Activated naive CD4-positive, alpha-beta T cell treated with anti-CD3 and anti-CD28 coated beads, Interleukin-2, amount 50 U/mL, for 24 hours (primary cell): ENCODE measurements around the gene SERPINB10.

Experiments used
- H3K27ac Mint-ChIP-seq: one replicate; pipeline ENCODE4 v1.8.0; 2021; ENCODE audit warnings: mild to moderate bottlenecking, mixed read lengths
- H3K27me3 Mint-ChIP-seq: one replicate; pipeline ENCODE4 v1.8.0; 2021; ENCODE audit warnings: mixed read lengths
- H3K36me3 Mint-ChIP-seq: one replicate; pipeline ENCODE4 v1.8.0; 2021; ENCODE audit warnings: mixed read lengths
- H3K4me1 Mint-ChIP-seq: one replicate; pipeline ENCODE4 v1.8.0; 2021; ENCODE audit warnings: mixed read lengths
- H3K4me3 Mint-ChIP-seq: one replicate; pipeline ENCODE4 v1.8.0; 2021; ENCODE audit warnings: mild to moderate bottlenecking, mixed read lengths
- H3K9me3 Mint-ChIP-seq: one replicate; pipeline ENCODE4 v1.8.0; 2021; ENCODE audit warnings: mixed read lengths

SERPINB10 gene

GRCh38 chr18:63883617-63884016 lies 24.1 kb upstream of the SERPINB10 start:
- Mint-ChIP-seq H3K4me3 (no peak overlapping the region), H3K4me1 (peaks cover 8% of the 10 kb centered on the region), H3K27me3 (peaks cover 3% of the 10 kb centered on the region), H3K36me3 (no peaks in the 10 kb centered on the region), H3K9me3 (peaks cover 5% of the 10 kb centered on the region), H3K27ac (no peak overlapping the region)

- no peak within 1 kb of the TSS for H3K27ac Mint-ChIP-seq
- no peak within 1 kb of the TSS for H3K4me3 Mint-ChIP-seq
- H3K4me1 Mint-ChIP-seq, result no peaks in the 10 kb centered on the region
- no peaks in the 10 kb centered on the region for H3K36me3 Mint-ChIP-seq
- H3K27me3 Mint-ChIP-seq, result peaks cover 2% of the 10 kb centered on the region
- H3K9me3 Mint-ChIP-seq, result no peaks in the 10 kb centered on the region
Observed at GRCh38 chr18:63887424-63887823, 20.3 kb upstream of the SERPINB10 start, which contains the start of gene SERPINB2. Gene SERPINB2 (plus strand): TSS chr18:63887705. CDS start chr18:63891445, 3,740 bp downstream.

- Mint-ChIP-seq H3K4me3 (no peak overlapping the region), H3K27ac (no peak overlapping the region), H3K9me3 (no peaks in the 10 kb centered on the region), H3K27me3 (peaks cover 4% of the 10 kb centered on the region), H3K4me1 (no peaks in the 10 kb centered on the region), H3K36me3 (no peaks in the 10 kb centered on the region)
Observed at GRCh38 chr18:63888470-63889190, 19.1 kb upstream of the SERPINB10 start.

GRCh38 chr18:63889626-63890025 lies 18.1 kb upstream of the SERPINB10 start:
- H3K4me3 Mint-ChIP-seq, result no peak overlapping the region
- H3K4me1 Mint-ChIP-seq, result no peaks in the 10 kb centered on the region
- H3K36me3 Mint-ChIP-seq, result no peaks in the 10 kb centered on the region
- H3K27me3 Mint-ChIP-seq, result peaks cover 4% of the 10 kb centered on the region
- H3K9me3 Mint-ChIP-seq, result no peaks in the 10 kb centered on the region
- H3K27ac Mint-ChIP-seq, result no peak overlapping the region

DNA sequence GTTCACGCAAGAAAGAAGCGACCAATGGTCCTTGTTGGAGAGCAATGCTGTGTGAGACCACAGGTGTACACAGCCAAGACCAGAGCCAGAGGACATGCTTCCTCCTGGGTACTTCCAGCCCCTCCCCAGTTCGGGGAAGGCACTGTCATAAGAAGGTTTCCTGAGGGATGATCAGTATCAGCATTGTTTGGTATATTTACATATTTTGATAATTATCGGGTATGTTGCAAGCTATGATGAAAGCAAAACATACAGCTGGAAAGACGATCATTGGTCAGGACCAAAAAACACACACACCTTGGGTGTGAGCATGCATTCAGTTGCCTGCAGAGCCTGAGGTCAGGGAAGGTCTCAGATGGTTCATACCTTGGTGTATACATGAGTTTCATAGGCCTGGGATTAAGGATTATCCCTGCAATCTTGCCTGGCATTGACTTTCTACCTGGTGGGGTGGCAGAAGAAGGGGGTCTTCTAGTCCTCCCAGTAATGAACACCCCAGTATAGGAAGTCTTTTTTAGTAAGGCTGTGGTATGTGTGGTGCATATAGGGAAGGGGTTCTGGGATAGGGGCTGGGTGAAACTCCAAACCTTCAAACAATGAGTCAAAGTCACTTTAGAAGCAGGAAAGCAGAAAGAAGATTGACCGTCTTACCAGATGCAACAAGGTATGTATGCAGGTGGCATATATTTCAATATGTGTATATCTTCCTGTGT lies 17.4 kb upstream of the SERPINB10 start:
- Mint-ChIP-seq H3K27me3 (peaks cover 4% of the 10 kb centered on the region), H3K4me1 (no peaks in the 10 kb centered on the region), H3K36me3 (no peaks in the 10 kb centered on the region), H3K27ac (no peak overlapping the region), H3K4me3 (no peak overlapping the region), H3K9me3 (no peaks in the 10 kb centered on the region)

DNA sequence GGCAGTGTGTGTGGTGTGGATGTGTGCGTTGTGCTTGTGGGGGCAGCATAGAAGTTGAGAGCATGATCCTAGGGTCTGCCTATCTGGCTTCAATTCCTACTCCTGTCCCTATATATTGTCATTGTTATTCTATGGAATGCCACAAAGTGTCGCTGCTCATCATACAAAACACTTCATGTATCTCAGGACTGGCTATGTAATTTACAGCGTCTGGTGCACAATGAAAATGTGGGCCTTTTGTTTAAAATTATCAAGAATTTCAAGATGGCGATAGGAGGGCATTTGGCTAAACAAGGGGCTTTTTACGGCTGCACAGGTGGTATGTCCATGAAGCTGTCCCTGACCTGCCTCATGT lies 16.8 kb upstream of the SERPINB10 start:
- H3K27me3 Mint-ChIP-seq, result peaks cover 3% of the 10 kb centered on the region
- H3K4me3 Mint-ChIP-seq, result no peak overlapping the region
- no peaks in the 10 kb centered on the region for H3K9me3 Mint-ChIP-seq

DNA sequence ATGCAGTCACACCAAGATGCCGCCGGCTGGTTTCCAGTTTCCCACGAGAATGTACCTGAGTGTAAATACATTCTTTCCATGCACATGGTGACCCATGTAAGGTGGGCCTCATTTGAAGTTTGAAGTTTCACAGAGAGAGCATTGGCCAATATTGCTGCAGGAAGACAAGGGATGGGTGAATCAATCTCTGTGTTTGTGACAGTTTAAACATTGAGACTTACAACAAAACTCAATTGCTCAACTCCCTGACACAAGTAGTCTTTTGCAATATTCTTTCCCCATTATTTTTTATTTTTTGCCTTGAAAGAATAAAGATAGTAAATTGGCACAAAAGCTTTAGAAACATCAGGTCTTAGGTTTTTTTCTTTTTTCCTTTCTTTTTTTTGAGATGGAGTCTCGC lies 15.2 kb upstream of the SERPINB10 start:
- Mint-ChIP-seq H3K4me1 (no peaks in the 10 kb centered on the region), H3K36me3 (no peaks in the 10 kb centered on the region), H3K27ac (no peak overlapping the region), H3K27me3 (peaks cover 4% of the 10 kb centered on the region), H3K4me3 (no peak overlapping the region), H3K9me3 (no peaks in the 10 kb centered on the region)

More for the DNA sequence above, 16.8 kb upstream of the SERPINB10 start:
- Mint-ChIP-seq H3K27ac (no peak overlapping the region), H3K4me1 (no peaks in the 10 kb centered on the region), H3K36me3 (no peaks in the 10 kb centered on the region)

GRCh38 chr18:63894106-63894772 lies 13.5 kb upstream of the SERPINB10 start:
- Mint-ChIP-seq H3K27me3 (peaks cover 6% of the 10 kb centered on the region), H3K36me3 (no peaks in the 10 kb centered on the region), H3K9me3 (no peaks in the 10 kb centered on the region), H3K4me3 (no peak overlapping the region), H3K27ac (no peak overlapping the region), H3K4me1 (no peaks in the 10 kb centered on the region)

DNA sequence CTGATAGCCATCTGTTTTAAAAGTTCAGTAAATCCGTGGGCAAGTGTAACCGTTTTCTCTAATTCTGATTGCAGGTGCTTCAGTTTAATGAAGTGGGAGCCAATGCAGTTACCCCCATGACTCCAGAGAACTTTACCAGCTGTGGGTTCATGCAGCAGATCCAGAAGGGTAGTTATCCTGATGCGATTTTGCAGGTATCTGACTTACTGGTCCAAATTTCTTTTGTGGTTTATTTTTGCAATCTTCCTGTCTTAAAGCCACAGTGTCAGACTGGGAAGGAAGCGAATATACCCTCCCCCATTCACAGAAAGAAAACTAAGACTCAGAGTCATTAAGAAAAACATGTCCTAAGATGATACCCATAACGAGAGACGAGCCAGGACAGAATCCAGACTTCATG lies 12.6 kb upstream of the SERPINB10 start:
- no peaks in the 10 kb centered on the region for H3K36me3 Mint-ChIP-seq
- no peak overlapping the region for H3K27ac Mint-ChIP-seq
- H3K9me3 Mint-ChIP-seq, result no peaks in the 10 kb centered on the region
- no peak overlapping the region for H3K4me3 Mint-ChIP-seq
- H3K4me1 Mint-ChIP-seq, result no peaks in the 10 kb centered on the region
- H3K27me3 Mint-ChIP-seq, result peaks cover 6% of the 10 kb centered on the region

GRCh38 chr18:63897072-63897471 lies 10.7 kb upstream of the SERPINB10 start:
- Mint-ChIP-seq H3K27ac (no peak overlapping the region), H3K4me1 (no peaks in the 10 kb centered on the region), H3K36me3 (no peaks in the 10 kb centered on the region), H3K27me3 (peaks cover 6% of the 10 kb centered on the region), H3K9me3 (no peaks in the 10 kb centered on the region), H3K4me3 (no peak overlapping the region)

DNA sequence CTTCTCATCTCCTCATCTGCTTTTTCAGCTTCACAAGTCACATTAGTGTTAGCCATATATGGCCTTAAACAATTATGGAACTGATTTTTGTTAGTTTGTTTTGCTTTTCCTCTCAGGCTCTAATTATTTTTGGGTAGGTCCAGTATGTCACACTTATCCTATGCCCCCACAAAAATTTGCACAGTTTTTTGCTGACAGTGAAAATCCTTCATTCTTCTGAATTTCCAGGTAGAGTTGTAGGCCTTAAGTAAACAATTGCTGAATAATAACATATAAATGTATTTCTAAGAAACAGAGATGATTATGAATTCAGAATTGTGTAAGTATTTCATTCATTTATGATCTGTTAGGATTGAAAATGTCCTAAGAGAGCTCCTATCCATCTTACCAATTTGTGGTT lies 8.6 kb upstream of the SERPINB10 start:
- H3K27me3 Mint-ChIP-seq, result peaks cover 7% of the 10 kb centered on the region
- no peaks in the 10 kb centered on the region for H3K4me1 Mint-ChIP-seq
- no peaks in the 10 kb centered on the region for H3K9me3 Mint-ChIP-seq
- no peak overlapping the region for H3K4me3 Mint-ChIP-seq
- no peak overlapping the region for H3K27ac Mint-ChIP-seq
- H3K36me3 Mint-ChIP-seq, result no peaks in the 10 kb centered on the region

- Mint-ChIP-seq H3K4me3 (no peak overlapping the region), H3K27ac (no peak overlapping the region), H3K9me3 (no peaks in the 10 kb centered on the region), H3K36me3 (no peaks in the 10 kb centered on the region), H3K4me1 (no peaks in the 10 kb centered on the region), H3K27me3 (peaks cover 14% of the 10 kb centered on the region)
Observed at GRCh38 chr18:63903851-63904570, 3.7 kb upstream of the SERPINB10 start.

DNA sequence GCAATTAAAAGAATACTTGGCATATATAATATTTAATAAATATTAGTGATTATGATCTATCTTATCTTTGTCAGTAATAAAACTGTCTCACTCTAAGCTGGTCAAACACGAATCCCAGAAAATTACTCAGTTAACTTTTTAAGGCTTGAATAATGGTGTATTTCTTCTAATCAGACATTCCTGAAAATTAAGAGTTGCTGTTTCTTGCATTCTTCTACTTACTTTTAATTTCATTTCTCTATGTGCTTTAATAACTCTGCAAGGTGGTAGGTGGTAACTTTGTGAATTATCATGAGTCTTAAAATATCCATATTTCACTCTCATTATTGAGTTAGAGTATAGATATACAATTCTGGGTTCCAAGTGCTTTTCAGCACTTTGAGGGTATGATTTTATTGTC lies 3.1 kb upstream of the SERPINB10 start:
- Mint-ChIP-seq H3K4me3 (no peak overlapping the region), H3K36me3 (no peaks in the 10 kb centered on the region), H3K9me3 (no peaks in the 10 kb centered on the region), H3K4me1 (no peaks in the 10 kb centered on the region), H3K27me3 (peaks cover 12% of the 10 kb centered on the region), H3K27ac (no peak overlapping the region)

DNA sequence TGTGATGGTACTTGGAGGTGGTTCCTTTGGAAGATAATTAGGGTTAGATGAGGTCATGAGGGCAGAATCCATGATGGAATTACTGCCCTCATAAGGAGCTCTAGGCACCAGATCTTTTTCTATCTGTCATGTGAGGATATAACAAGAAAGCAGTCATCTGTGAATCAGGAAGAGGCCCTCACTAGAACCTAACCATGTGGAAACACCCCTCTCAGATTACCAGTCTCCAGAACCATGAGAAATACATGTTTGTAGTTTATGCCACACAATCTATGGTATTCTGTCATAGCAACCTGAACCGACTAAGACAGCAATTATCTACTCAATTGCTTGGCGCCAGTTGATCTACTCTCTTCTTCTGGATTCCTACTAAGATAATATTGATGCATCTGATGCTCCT lies 2.4 kb upstream of the SERPINB10 start:
- Mint-ChIP-seq H3K36me3 (no peaks in the 10 kb centered on the region), H3K27ac (no peak overlapping the region), H3K9me3 (no peaks in the 10 kb centered on the region), H3K4me1 (no peaks in the 10 kb centered on the region), H3K27me3 (peaks cover 12% of the 10 kb centered on the region), H3K4me3 (no peak overlapping the region)

- Mint-ChIP-seq H3K27me3 (peaks cover 14% of the 10 kb centered on the region), H3K4me3 (no peak overlapping the region), H3K27ac (no peak overlapping the region), H3K4me1 (no peaks in the 10 kb centered on the region), H3K36me3 (no peaks in the 10 kb centered on the region), H3K9me3 (no peaks in the 10 kb centered on the region)
Observed at GRCh38 chr18:63906056-63906455, 1.7 kb upstream of the SERPINB10 start.
